ENCODE data around the gene KCNG2. TPM values are rescaled to one million over a fixed set of nuclear protein-coding genes. Genes with fewer than 3 reads are reported as not detected.
A peak's percentile ranks its signal among the peaks of the same experiment; 100 is the strongest.

Gene KCNG2
- total RNA-seq, 4 donors from 2014 or later: 0.41 to 6.7 TPM; not detected in 2

DNA sequence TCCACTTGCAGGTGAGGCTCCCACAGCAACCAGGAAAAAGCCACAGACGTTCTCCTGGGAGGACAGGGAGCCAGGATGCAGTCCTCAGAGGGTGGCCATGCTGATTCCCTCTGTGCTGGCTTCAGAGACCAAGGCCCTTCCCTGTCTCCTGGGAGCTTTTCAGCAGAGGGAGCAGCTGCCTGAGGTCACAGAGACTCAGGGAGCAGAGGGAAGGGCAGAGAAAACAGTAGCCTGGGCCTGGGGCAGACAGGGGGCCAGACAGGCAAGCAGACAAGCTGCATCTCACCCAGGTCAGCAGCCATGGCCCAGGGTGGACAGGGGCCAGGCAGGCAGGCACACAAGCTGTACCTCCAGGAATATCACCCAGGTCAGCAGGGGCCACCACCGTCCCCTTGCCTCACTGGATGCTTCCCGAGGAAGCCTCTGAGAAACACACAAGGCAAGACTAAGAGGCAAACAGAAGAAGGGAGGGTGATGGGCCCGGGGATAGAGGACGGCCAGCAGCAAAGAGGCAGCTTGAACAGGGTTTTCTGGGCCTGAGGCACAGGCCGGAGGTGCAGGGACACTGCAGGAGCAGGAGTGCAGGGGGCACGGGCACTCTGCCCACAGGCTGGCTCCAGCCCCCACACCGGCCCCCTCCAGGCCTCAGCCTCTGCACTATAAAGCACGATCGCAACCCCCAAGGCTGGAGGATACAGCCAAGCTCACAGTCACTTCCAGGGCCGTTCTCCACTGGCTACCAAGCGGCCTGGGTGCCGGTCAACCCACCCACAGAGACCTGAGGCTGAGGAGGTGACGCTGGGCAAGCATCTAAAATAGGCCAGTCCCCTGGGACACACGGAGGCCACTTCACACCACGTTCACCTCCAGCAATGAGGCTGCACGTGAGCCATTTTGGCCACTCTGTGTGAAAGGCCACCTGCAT is 147.6 kb downstream of the KCNG2 start:
- H3K27me3 ChIP-seq: no peaks in the 10 kb centered on the region
- no peak overlapping the region for H3K4me3 ChIP-seq
- H3K4me1 ChIP-seq: peaks cover 24 to 93% (median 67%) of the 10 kb centered on the region in 4 donors
- intact Hi-C loops (cut with DNase I; ENCODE audit: low total_unique reads) (loop anchor here (1.0 kb wide), 1 partner anchor 33 kb away; no protein-coding TSS in a partner anchor), in situ Hi-C loops (cut with MboI; ENCODE audit: low pct_ligation_motif_present in 1 of 4, low pct_unique_long_range_greater_than_20kb in 1 of 4, low sequenced_read_pairs in 3 of 4) (no loop called here)
- H3K27ac ChIP-seq: peak overlapping the region in 3 of 4 donors; percentile 2 to 88 (median 68)
- DNase-seq: peak; percentile 9
- H3K9me3 ChIP-seq: no peaks in the 10 kb centered on the region
- WGBS, 2 donors (ENCODE audit: low coverage in 1 of 2): 79% methylated on average over 17 of the region's 17 CpGs; no CpG with 5 or more reads in 1 of the 2 donors
- TF ChIP-seq POLR2A (IDR thresholded peaks at IDR 0.05): no peak
- TF ChIP-seq EP300 (IDR thresholded peaks at IDR 0.05; ENCODE audit: low read depth): no peak
- TF ChIP-seq CTCF (IDR thresholded peaks at IDR 0.05): no peak
- TF ChIP-seq POLR2AphosphoS5 (IDR thresholded peaks at IDR 0.05): no peak
- H3K36me3 ChIP-seq: peaks cover 0 to 13% (median 2%) of the 10 kb centered on the region in 4 donors

- Histone ChIP-seq H3K4me1 (peaks cover 23 to 80% (median 62%) of the 10 kb centered on the region in 4 donors), H3K9me3 (no peaks in the 10 kb centered on the region), H3K27me3 (no peaks in the 10 kb centered on the region), H3K27ac (peak overlapping the region in 2 of 4 donors; percentile 29 to 37), H3K4me3 (no peak overlapping the region), H3K36me3 (peaks cover 0 to 6% (median 0%) of the 10 kb centered on the region in 4 donors)
- intact Hi-C loops (cut with DNase I; ENCODE audit: low total_unique reads): no loop called here
- 86 to 92% methylated on average over 2 to 7 of the region's 14 CpGs for WGBS, 2 donors (ENCODE audit: low coverage in 1 of 2)
- in situ Hi-C loops (cut with MboI; ENCODE audit: low pct_ligation_motif_present in 1 of 4, low pct_unique_long_range_greater_than_20kb in 1 of 4, low sequenced_read_pairs in 3 of 4): no loop called here
- no peak for TF ChIP-seq EP300 (IDR thresholded peaks at IDR 0.05; ENCODE audit: low read depth)
- no peak for TF ChIP-seq CTCF (IDR thresholded peaks at IDR 0.05)
- TF ChIP-seq POLR2A (IDR thresholded peaks at IDR 0.05): no peak
- TF ChIP-seq POLR2AphosphoS5 (IDR thresholded peaks at IDR 0.05): no peak
- DNase-seq: peak; percentile 9
Measured at GRCh38 chr18:79947054-79947755, 149.5 kb downstream of the KCNG2 start.

DNA sequence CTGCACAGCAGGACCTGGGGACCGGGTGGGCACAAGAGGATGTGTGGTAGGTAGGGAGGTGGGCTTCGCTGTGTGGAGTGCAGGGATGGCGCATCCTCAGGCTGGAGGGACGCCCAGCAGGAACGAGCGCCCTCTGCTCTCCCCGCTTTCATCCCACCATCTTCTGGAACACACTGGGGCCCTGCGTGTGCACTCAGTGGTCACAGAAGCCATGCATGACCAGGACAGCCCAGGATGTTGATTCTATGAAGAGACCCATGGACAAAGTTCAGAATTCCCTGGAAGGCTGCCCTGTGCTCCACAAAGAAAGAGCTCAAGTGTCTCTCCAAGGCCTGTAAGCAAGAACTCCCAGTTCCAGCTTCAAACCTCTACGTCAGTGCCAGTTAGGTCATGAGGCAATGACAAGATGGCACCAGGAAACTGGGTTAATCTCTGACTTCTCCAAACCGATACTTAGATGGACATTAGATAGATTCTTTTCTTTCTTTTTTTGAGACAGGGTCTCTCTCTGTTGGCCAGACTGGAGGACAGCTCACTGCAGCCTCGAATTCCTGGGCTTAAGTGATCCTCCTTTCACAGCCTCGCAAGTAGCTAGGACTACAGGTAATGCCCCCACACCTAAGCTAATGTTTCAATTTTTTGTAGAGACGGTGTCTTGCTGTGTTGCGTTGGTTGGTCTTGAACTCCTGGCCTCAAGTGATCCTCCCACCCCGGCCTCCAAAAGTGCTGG is 150.3 kb downstream of the KCNG2 start:
- intact Hi-C loops (cut with DNase I; ENCODE audit: low total_unique reads) (no loop called here), in situ Hi-C loops (cut with MboI; ENCODE audit: low pct_ligation_motif_present in 1 of 4, low pct_unique_long_range_greater_than_20kb in 1 of 4, low sequenced_read_pairs in 3 of 4) (no loop called here)
- Histone ChIP-seq H3K4me3 (no peak overlapping the region), H3K36me3 (no peaks in the 10 kb centered on the region), H3K27ac (peak overlapping the region in 3 of 4 donors; percentile 35 to 48 (median 37)), H3K4me1 (peaks cover 20 to 82% (median 61%) of the 10 kb centered on the region in 4 donors), H3K27me3 (no peaks in the 10 kb centered on the region), H3K9me3 (no peaks in the 10 kb centered on the region)
- peak; percentile 46 for DNase-seq
- TF ChIP-seq CTCF (IDR thresholded peaks at IDR 0.05) (no peak), EP300 (IDR thresholded peaks at IDR 0.05; ENCODE audit: low read depth) (no peak), POLR2A (IDR thresholded peaks at IDR 0.05) (no peak), POLR2AphosphoS5 (IDR thresholded peaks at IDR 0.05) (peak in 1 of 3 donors; percentile 20)
- 75 to 84% methylated on average over 6 to 15 of the region's 15 CpGs for WGBS, 2 donors (ENCODE audit: low coverage in 1 of 2)

Measured in transverse colon (tissue), 4 donors.